GM23248 (cell line): Measurements from ENCODE around the gene MT1E.

Experiments
- EZH2 ChIP-seq: fragments of 200-600 bp; sonication (generic); IDR thresholded peaks from 2 replicates; pipeline ENCODE4 v1.6.1; 2018; ENCODE audit warnings: antibody characterized with exemption, mild to moderate bottlenecking; ENCODE audit not compliant: insufficient read depth, poor library complexity, severe bottlenecking
- EZH2phosphoT487 ChIP-seq: fragments of 200-600 bp; sonication (generic); IDR thresholded peaks from 2 replicates; pipeline ENCODE4 v1.6.1; 2018; ENCODE audit warnings: antibody characterized with exemption, moderate library complexity, mild to moderate bottlenecking, low read depth; ENCODE audit not compliant: insufficient read depth

DNA sequence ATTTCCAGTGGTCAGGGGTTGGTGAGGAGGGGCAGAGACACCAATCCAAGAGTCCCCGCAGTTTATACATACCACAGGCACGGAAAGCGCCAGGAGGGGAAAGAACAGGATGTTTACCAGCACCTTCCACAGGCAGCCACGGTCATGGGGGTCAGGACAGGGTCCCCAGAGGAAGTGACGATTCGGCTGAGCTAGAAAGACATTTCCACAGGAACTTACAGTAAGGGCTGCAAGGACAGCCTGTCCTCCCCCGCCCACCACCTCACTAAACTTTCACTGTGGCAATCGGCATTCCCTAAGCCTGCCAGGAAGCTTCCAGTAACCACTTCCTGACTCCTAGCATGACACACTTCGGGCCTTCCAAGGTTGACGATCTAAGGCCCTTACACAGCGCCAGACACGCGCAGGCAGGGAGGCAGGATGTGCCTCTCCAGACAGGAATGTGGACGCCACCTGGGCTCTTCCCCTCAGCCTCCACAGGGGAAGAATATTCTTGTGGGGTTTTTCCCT is 18.4 kb upstream of the MT1E start:
- TF ChIP-seq EZH2 (no peak), EZH2phosphoT487 (no peak)
